HAP-1 (cell line): ENCODE data around the gene CIDEC.

Experiments
- DNase-seq, 2 experiments: peaks; one replicate each; pipeline ENCODE4 v3.0.0-alpha.2; 2016 to 2020; ENCODE audit warnings: low spot score in 2 of 2
- H3K27me3 ChIP-seq: fragments of 250-450 bp; sonication (Bioruptor Pico); 2 replicates; pipeline ENCODE4 v1.5.1; 2020; ENCODE audit warnings: low read depth, mild to moderate bottlenecking, moderate library complexity
- H3K36me3 ChIP-seq: fragments of 250-450 bp; sonication (Bioruptor Pico); replicated peaks from 2 replicates; pipeline ENCODE4 v1.5.1; 2020; ENCODE audit warnings: mild to moderate bottlenecking
- H3K4me1 ChIP-seq: fragments of 250-450 bp; sonication (Bioruptor Pico); 2 replicates; pipeline ENCODE4 v1.5.1; 2020; ENCODE audit warnings: mild to moderate bottlenecking
- H3K4me3 ChIP-seq: fragments of 250-450 bp; sonication (Bioruptor Pico); 2 replicates; pipeline ENCODE4 v1.5.1; 2020; ENCODE audit warnings: mild to moderate bottlenecking, moderate library complexity
- H3K9me3 ChIP-seq: fragments of 250-450 bp; sonication (Bioruptor Pico); 2 replicates; pipeline ENCODE4 v1.5.1; 2020; ENCODE audit warnings: mild to moderate bottlenecking, moderate library complexity
- in situ Hi-C: fragments of 300-500 bp; cut with MboI; formaldehyde crosslinking; loops from 3 replicates; pipeline ENCODE4 v1.14.3; 2020; ENCODE audit warnings: low sequenced_read_pairs, inconsistent platforms, mixed read lengths

CIDEC gene

DNA sequence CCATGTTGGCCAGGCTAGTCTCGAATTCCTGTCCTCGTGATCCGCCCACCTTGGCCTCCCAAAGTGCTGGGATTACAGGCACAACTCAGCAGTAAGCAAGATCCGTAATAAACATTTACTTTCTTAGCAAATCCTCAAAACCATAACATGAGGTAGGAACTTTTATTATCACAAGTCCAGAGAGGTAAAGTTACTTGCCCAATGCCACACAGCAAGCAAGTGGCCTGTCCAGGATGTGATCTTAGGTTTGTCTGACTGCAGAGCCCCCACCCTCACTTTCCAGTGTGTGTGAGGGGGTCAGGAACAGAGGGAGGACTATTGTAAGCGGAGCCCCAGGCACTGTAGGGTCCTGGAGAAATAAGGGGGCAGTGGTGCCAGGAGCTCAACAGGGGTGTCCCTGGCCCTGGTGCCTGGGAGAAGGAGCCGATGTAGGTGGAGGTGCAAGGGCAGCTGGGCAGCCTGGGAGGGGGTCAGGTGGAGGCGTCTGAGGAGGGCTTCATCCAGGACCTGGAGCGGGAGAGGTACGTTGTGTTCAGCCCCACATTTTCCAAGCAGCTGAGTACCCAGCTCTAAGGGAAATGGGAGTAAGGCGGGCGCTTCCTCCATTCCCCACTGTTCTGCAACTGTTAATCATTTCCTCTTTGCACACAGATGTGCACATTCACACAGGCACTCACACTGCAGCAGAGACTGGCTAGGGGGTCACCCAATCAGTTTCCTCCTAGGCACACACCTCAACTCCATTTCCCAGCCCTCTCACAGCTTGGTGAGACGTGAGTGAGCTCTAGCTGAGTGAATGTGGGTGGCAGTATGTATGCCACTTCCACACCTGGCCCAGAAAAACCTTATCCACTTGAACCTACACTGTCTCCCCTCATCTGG is 42.1 kb downstream of the CIDEC start:
- Histone ChIP-seq H3K9me3 (no peaks in the 10 kb centered on the region), H3K4me1 (no peaks in the 10 kb centered on the region), H3K4me3 (no peak overlapping the region), H3K36me3 (peaks cover 81% of the 10 kb centered on the region), H3K27me3 (no peaks in the 10 kb centered on the region)
- in situ Hi-C loops: no loop called here
- DNase-seq: no peak

DNA sequence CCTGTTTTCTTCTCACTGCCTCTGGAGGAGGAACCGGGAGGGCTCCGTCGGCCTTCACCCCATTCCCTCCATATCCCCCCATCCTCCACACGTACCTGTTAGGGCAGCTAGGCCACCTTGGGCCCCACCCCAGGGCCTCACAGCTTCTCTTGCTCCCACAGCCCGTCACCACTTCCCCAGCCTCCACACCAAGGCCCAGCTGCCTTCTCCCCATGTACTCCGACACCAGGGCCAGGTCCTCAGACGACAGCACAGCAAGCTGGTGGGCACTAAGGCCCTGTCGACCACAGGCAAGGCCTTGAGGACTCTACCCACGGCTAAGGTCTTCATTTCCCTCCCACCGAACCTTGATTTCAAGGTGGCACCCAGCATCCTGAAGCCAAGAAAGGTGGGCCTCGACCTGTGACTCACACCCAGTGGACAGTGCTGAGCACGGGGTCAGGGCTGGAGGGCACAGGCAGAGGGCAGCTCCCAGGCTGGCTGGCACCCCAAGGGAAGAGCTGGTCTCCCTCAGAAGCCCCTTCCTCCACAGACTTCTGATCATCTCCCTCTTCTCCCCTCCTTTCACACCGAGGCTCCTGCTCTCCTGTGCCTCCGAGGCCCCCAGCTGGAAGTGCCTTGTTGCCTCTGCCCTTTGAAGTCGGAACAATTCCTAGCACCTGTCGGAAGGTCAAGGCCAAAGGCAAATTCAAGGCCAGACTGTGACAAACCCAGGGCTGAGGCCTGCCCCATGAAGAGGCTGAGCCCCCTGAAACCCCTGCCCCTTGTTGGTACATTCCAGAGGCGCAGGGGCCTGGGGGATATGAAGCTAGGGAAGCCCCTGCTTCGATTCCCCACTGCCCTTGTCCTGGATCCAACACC is 45.3 kb downstream of the CIDEC start:
- in situ Hi-C loops: no loop called here
- no peak for DNase-seq
- no peaks in the 10 kb centered on the region for H3K4me1 ChIP-seq
- no peaks in the 10 kb centered on the region for H3K27me3 ChIP-seq
- H3K9me3 ChIP-seq: no peaks in the 10 kb centered on the region
- H3K4me3 ChIP-seq: no peak overlapping the region
- H3K36me3 ChIP-seq: peaks cover 63% of the 10 kb centered on the region

- no peak for DNase-seq
- in situ Hi-C loops: no loop called here
- H3K4me1 ChIP-seq: no peaks in the 10 kb centered on the region
- H3K4me3 ChIP-seq: no peak overlapping the region
- peaks cover 65% of the 10 kb centered on the region for H3K36me3 ChIP-seq
- H3K9me3 ChIP-seq: no peaks in the 10 kb centered on the region
- no peaks in the 10 kb centered on the region for H3K27me3 ChIP-seq
Measured at GRCh38 chr3:9833078-9833477, 47.0 kb downstream of the CIDEC start.

DNA sequence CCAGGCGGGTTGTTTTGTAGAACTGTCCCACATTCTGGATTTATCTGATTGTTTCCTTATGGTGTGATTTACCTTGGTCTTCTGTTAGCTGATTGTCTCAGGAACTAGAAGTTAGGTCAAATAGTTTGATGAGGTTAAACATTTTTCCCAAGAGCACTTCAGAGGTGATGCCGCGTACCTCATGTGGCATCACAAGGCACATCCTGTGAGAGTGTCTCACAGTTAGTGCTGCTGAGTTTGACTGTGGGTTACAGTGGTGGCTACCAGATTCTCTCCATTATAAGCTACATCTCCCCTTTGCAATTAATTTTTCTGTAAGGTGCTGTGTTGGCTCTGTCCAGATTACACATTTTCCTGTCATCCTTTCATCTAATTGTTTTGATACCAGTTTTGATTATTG is 48.8 kb downstream of the CIDEC start:
- no peaks in the 10 kb centered on the region for H3K9me3 ChIP-seq
- in situ Hi-C loops: no loop called here
- no peak overlapping the region for H3K4me3 ChIP-seq
- no peak for DNase-seq
- peaks cover 62% of the 10 kb centered on the region for H3K36me3 ChIP-seq
- H3K4me1 ChIP-seq: no peaks in the 10 kb centered on the region
- no peaks in the 10 kb centered on the region for H3K27me3 ChIP-seq

- in situ Hi-C loops: no loop called here
Measured at GRCh38 chr3:9828801-9829755, 51.0 kb downstream of the CIDEC start.

DNA sequence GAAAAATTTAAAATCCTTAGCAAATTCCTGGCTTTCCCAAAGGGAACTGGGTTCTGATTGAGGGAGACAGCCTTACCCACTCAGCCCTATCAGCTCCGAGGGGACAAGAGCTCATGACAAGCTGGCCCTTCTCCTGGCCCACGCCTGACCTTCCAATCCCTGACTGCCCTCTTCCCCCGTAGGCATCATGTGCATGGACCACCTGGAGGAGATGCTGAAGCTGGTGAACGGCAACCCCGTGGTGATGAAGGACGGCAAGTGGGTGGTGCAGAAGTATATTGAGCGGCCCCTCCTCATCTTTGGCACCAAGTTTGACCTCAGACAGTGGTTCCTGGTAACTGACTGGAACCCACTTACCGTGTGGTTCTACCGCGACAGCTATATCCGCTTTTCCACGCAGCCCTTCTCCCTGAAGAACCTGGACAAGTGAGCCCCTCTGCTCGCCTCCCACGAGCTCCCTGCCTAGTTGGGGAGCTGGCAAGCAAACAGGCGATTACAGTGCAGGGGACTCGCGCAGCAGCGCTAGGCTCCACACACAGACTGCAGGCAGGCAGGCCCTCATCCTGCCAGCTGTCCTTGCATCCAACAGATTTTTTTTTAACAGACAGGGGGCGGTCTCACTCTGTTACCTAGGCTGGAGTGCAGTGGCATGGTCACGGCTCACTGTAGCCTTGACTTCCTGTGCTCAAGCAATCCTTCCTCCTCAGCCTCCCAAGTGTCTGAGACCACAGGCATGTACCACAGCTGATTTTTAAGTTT is 53.1 kb downstream of the CIDEC start:
- no peaks in the 10 kb centered on the region for H3K9me3 ChIP-seq
- H3K4me3 ChIP-seq: no peak overlapping the region
- H3K27me3 ChIP-seq: no peaks in the 10 kb centered on the region
- H3K36me3 ChIP-seq: peaks cover 28% of the 10 kb centered on the region
- H3K4me1 ChIP-seq: no peaks in the 10 kb centered on the region
- in situ Hi-C loops: no loop called here
- DNase-seq: peak in 1 of 2 experiments; percentile 61

More at GRCh38 chr3:9828801-9829755, 51.0 kb downstream of the CIDEC start:
- DNase-seq: no peak
- Histone ChIP-seq H3K36me3 (peaks cover 44% of the 10 kb centered on the region), H3K27me3 (no peaks in the 10 kb centered on the region), H3K4me3 (no peak overlapping the region), H3K9me3 (no peaks in the 10 kb centered on the region), H3K4me1 (no peaks in the 10 kb centered on the region)

- Histone ChIP-seq H3K9me3 (no peaks in the 10 kb centered on the region), H3K36me3 (peaks cover 33% of the 10 kb centered on the region), H3K4me1 (no peaks in the 10 kb centered on the region), H3K4me3 (no peak overlapping the region), H3K27me3 (no peaks in the 10 kb centered on the region)
- no peak for DNase-seq
- in situ Hi-C loops: no loop called here
Measured at GRCh38 chr3:9825451-9826040, 54.5 kb downstream of the CIDEC start.

DNA sequence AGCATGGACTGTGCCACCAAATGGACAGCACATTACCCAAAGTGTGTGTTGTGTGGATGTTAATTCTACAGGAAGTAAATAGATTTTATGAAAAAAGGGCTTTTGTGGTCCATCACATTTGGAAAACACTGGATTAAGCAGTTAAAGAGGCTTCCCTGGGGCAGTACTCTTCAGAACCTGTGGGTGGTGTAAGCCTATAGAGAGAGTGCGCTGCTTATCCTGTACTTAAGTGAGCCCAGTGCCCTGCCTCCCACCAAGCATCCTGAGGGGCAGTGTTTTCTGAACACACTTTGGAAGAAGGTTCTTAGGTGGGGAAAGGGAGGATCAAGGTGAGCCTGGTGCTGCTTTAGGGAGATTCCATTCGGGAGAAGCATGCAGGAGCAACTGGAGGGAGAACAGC is 59.1 kb downstream of the CIDEC start:
- in situ Hi-C loops: no loop called here
- Histone ChIP-seq H3K4me3 (no peak overlapping the region), H3K27me3 (no peaks in the 10 kb centered on the region), H3K36me3 (peaks cover 10% of the 10 kb centered on the region), H3K9me3 (no peaks in the 10 kb centered on the region), H3K4me1 (no peaks in the 10 kb centered on the region)
- peak in 1 of 2 experiments; percentile 33 for DNase-seq

DNA sequence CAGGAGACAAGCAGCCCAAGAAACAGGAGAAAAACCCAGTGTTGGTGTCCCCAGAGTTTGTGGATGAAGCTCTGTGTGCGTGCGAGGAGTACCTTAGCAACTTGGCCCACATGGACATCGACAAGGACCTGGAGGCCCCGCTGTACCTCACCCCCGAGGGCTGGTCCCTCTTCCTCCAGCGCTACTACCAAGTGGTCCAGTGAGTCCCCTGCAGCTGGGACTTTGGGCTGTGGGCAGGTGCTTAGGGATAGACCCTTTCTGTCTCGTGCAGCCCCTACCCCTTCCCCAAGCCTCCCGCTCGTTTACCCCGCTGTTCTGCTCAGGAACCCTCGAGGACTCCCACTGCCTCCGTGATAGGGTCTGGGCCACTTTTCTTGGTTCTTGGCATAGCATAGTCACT is 59.5 kb downstream of the CIDEC start:
- no peak for DNase-seq
- Histone ChIP-seq H3K9me3 (no peaks in the 10 kb centered on the region), H3K4me1 (no peaks in the 10 kb centered on the region), H3K36me3 (peaks cover 7% of the 10 kb centered on the region), H3K4me3 (no peak overlapping the region), H3K27me3 (no peaks in the 10 kb centered on the region)
- in situ Hi-C loops: no loop called here

DNA sequence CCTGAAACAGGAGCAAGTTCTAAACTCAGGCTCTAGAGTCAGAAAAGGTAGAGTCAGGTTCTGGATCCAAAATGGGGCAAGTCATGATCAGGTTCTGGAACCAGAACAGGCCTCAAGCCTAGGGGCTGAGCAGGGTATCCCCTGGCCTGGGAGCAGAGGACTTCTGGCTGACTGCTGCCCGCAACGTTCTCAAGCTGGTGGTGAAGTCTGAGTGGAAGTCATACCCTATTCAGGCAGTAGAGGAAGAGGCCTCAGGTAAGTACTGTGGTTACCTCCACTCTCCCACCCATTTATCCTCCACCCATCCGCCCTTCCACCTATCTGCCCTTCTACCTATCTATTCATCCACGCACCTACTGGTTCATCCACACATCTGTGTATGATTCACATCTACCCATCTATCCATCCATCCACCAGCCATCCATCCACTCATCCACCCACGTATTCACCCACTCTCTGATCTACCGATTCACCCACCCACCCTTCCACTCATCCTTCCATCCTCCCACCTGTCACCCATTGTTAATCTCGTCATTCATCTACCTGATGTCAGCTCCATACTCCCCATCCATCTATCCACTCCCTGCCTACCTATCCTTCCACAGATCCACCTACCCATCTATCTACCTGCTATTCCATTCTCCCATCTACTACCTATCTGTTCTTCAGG is 61.3 kb downstream of the CIDEC start:
- no peaks in the 10 kb centered on the region for H3K9me3 ChIP-seq
- no peaks in the 10 kb centered on the region for H3K27me3 ChIP-seq
- DNase-seq: no peak
- H3K4me3 ChIP-seq: no peak overlapping the region
- in situ Hi-C loops: no loop called here
- no peaks in the 10 kb centered on the region for H3K4me1 ChIP-seq
- peaks cover 10% of the 10 kb centered on the region for H3K36me3 ChIP-seq

GRCh38 chr3:9817436-9817835 is 62.6 kb downstream of the CIDEC start:
- Histone ChIP-seq H3K9me3 (no peaks in the 10 kb centered on the region), H3K4me3 (no peak overlapping the region), H3K27me3 (no peaks in the 10 kb centered on the region), H3K36me3 (peaks cover 24% of the 10 kb centered on the region), H3K4me1 (no peaks in the 10 kb centered on the region)
- DNase-seq: no peak
- in situ Hi-C loops: no loop called here
